ENCODE data around the gene NMT1.

DNA sequence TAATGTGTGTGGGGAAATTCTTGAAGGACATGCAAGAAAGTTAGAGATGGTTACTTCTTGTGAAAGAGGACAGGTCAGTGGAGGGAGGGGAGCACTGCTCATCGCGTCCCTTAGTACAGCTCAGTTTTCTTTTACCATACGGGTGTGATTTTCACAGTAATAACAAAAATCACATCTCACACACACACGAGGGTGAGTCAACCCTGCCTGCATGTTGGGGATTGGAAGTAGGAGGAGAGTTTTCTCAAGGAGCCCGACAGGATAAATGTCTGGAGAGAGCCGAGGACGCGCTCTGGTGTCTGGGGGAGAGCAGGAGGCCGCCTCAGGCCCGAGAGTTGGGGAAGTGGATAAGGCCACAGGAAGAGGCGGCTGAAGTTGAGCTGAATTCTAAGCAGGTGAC, 54.8 kb downstream of the NMT1 start:
- no peak for TF ChIP-seq ZNF629 (tag by site-specific recombination; IDR thresholded peaks at IDR 0.05)
- TF ChIP-seq, protein P1, sequence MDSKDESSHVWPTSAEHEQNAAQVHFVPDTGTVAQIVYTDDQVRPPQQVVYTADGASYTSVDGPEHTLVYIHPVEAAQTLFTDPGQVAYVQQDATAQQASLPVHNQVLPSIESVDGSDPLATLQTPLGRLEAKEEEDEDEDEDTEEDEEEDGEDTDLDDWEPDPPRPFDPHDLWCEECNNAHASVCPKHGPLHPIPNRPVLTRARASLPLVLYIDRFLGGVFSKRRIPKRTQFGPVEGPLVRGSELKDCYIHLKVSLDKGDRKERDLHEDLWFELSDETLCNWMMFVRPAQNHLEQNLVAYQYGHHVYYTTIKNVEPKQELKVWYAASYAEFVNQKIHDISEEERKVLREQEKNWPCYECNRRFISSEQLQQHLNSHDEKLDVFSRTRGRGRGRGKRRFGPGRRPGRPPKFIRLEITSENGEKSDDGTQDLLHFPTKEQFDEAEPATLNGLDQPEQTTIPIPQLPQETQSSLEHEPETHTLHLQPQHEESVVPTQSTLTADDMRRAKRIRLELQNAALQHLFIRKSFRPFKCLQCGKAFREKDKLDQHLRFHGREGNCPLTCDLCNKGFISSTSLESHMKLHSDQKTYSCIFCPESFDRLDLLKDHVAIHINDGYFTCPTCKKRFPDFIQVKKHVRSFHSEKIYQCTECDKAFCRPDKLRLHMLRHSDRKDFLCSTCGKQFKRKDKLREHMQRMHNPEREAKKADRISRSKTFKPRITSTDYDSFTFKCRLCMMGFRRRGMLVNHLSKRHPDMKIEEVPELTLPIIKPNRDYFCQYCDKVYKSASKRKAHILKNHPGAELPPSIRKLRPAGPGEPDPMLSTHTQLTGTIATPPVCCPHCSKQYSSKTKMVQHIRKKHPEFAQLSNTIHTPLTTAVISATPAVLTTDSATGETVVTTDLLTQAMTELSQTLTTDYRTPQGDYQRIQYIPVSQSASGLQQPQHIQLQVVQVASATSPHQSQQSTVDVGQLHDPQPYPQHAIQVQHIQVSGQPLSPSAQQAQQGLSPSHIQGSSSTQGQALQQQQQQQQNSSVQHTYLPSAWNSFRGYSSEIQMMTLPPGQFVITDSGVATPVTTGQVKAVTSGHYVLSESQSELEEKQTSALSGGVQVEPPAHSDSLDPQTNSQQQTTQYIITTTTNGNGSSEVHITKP (tag by site-specific recombination; IDR thresholded peaks at IDR 0.05) = no peak
- no peak for TF ChIP-seq ZNF24 (tag by site-specific recombination; IDR thresholded peaks at IDR 0.05)

All from HEK293 (cell line).